Measurements from ENCODE around the gene RASGEF1C. TPM values are rescaled to one million over a fixed set of nuclear protein-coding genes. Genes with fewer than 3 reads are reported as not detected.

The RASGEF1C gene
- total RNA-seq, 4 donors from 2014 or later = 1.7 TPM; not detected in 3

- H3K27ac ChIP-seq = no peak overlapping the region
- no peak overlapping the region for H3K4me3 ChIP-seq
- DNase-seq = no peak
- no peaks in the 10 kb centered on the region for H3K36me3 ChIP-seq
- TF ChIP-seq CTCF (IDR thresholded peaks at IDR 0.05) (no peak), POLR2A (IDR thresholded peaks at IDR 0.05) (no peak)
- peaks cover 0 to 10% (median 0%) of the 10 kb centered on the region in 4 donors for H3K4me1 ChIP-seq
- H3K27me3 ChIP-seq = no peaks in the 10 kb centered on the region
- H3K9me3 ChIP-seq = no peaks in the 10 kb centered on the region
Observed at GRCh38 chr5:180053061-180053602, 155.9 kb downstream of the RASGEF1C start.

- Histone ChIP-seq H3K4me3 (no peak overlapping the region), H3K27me3 (no peaks in the 10 kb centered on the region), H3K4me1 (peaks cover 0 to 10% (median 0%) of the 10 kb centered on the region in 4 donors), H3K9me3 (no peaks in the 10 kb centered on the region), H3K27ac (no peak overlapping the region), H3K36me3 (no peaks in the 10 kb centered on the region)
- TF ChIP-seq POLR2A (IDR thresholded peaks at IDR 0.05) = no peak
- TF ChIP-seq CTCF (IDR thresholded peaks at IDR 0.05) = no peak
- no peak for DNase-seq
Observed at GRCh38 chr5:180052211-180052818, 156.7 kb downstream of the RASGEF1C start.

Other genes starting within 250 kb of the RASGEF1C start
- 10 to 100 TPM; 29.7 to 54.5 (median 33.6) TPM for gene RNF130, start 137.5 kb downstream of the RASGEF1C start, total RNA-seq
- gene MAPK9, start 82.9 kb upstream of the RASGEF1C start, total RNA-seq = 10 to 100 TPM; 25.1 to 31.3 (median 28.8) TPM
- gene GFPT2, start 144.1 kb upstream of the RASGEF1C start, total RNA-seq = 10 to 100 TPM in 2 of 4 donors, 1 to 10 TPM in 2; 4.9 to 86.6 (median 13.1) TPM

All from Peyer's patch (tissue), 4 donors.